NOMO-1 (cell line): ENCODE data around the gene TRIP13.
"Not testable (repeated sequence)": the region's sequence is repeated elsewhere in the genome, so short reads cannot be mapped to it uniquely, and the experiment has no call there.

Experiments used
- DNase-seq, 2 experiments: peaks; one replicate each; lab custom pipeline; 2025; ENCODE audit not compliant: unreplicated experiment in 2 of 2; lab: John Stamatoyannopoulos, UW

The TRIP13 gene

DNA sequence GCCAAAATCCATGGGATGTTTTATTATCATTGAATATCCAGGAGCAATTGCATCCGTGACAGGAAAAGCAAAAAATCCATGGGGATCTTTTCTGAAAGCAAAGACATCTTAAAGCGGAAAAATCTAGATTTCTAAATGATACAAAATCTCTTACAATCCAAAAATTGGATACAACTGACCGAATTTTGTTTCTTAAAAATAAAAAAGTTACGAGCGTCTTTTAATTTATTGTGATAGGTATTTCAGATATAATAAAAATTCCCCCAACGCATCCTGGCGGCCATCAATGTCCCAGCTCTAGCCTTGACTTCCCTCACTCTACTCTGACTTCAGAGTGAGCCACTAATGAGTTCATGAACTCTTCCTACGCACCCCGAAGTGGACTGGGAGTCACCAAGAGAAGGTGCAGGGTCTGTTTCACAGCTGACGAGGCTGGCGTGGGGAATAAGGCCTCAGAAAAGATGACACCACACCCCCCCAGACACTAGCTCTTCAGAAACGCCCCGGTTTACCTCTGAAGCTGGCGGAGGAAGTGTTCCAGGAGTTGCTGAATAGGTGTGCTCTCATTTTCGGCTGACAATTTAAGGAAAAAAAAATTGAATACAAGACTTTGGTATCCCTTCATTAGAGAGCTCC is 3.5 kb upstream of the TRIP13 start:
- DNase-seq, result no peak

DNA sequence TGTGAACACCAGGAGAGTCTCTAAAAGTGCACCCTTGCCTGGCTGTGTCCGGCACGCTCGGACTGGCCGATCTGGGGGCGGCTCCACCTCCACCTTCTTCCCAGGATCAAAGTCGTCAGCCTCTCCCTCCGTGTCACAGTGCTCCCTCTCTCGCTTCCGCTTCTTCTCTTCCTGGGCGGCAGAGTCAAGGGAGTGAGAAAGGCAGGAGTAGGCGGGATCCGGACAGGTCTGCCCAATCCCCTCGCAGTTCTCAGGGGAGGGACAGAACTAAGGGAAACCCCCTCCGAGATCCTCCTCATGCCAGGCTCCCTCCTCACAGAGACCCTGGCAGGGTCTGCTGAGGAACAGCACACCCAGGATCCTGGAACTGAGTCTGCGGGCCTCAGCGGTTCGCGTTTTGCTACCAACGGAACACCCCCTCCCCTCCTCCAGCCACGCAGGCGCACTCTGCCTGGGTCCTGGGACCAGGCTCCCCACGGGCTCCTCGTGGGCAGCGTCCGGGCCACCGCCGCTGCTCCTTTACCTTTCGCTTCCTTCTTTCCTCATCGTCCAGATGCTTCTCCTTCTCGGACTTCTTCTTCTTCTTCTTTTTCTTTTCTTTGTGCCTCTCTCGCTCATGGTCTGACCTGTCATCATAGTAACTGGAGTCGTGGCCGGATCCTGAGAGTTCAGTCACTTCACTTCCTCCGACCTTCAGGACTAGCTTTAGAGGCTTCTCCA is 1.4 kb upstream of the TRIP13 start:
- DNase-seq, result peak; percentile 48 to 73

DNA sequence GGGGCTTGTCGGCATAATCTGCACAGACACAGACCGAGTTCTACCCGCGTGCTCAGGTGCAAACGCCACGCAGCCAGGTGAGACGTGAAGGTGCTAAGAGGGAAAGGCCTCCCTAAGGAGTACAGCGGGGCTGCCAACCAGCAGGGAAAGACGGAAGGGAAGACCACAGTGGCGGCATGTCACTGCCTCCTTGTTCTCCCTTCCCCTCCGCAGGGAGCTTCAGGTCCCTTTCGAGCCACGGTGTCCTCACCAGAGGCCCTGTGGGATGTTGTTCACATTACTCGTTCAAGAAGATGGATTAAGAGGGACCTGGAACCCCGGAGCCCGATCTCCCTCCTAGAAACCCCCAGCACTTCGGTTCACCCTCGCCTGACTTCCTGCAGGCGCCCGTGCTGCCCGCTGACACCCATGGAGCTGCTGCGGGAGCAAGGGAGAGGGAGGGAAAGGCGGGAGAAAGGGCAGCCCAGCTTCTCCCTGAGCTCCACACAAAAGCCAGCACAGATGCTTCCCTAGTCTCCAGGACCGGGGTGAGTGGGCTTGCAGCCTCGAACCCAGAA is 769 bp upstream of the TRIP13 start:
- peak; percentile 48 to 50 for DNase-seq

DNA sequence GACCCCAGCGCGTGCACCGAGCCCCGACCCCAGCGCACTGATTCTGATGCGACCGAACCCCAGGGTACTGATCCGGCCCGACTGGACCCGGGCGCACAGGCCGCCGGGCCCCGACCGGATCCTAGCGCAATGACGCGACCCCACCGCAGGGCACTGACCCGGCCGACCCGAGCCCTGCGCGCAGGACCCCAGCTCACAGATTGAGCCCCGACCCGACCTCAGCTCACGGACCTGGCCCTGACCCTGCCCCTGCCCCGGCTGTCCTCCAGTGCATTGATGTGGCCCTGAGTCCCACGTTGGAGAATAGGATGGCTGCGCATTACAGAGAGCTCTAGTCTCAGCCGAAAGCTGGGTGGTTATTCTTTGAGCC is 438 bp downstream of the TRIP13 start:
- peak in 1 of 2 experiments; percentile 17 for DNase-seq

DNA sequence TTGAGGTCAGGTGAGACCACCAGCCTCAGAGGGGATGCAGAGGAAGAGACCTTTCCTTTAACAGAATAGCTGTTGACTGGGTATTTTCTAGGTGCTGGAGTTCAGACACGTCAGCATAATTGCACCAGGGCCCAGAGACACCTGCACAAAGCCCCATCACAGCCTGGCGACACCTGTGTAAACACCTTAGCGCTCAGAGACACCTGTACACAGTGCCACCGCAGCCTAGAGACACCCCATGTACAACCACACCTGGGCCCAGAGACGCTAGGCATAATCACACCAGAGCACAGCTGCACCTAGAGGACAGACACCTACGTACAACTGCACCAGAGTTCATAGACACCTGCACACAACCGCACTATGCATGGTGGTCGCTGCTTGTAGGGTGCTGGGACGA is 1.0 kb downstream of the TRIP13 start:
- no peak for DNase-seq

DNA sequence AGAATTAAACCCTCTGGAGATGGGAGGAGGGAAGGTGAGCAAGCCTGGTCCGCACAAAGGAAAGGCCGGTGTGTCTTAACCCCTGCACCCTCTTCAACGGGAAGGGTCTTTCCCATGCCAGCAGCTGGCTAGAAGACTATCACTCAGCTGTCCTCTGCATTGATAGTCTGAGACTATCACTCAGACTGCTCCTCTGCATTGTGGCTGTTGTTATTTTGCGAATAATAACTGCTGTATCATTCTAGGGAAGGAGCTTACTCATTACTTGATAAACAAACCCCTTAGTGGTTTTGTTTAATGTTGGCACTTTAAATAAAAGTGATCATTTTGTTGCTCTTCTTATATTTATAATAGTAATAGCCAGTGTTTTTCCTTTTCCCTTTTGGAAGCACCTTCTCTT is 8.1 kb downstream of the TRIP13 start:
- DNase-seq, result no peak

DNA sequence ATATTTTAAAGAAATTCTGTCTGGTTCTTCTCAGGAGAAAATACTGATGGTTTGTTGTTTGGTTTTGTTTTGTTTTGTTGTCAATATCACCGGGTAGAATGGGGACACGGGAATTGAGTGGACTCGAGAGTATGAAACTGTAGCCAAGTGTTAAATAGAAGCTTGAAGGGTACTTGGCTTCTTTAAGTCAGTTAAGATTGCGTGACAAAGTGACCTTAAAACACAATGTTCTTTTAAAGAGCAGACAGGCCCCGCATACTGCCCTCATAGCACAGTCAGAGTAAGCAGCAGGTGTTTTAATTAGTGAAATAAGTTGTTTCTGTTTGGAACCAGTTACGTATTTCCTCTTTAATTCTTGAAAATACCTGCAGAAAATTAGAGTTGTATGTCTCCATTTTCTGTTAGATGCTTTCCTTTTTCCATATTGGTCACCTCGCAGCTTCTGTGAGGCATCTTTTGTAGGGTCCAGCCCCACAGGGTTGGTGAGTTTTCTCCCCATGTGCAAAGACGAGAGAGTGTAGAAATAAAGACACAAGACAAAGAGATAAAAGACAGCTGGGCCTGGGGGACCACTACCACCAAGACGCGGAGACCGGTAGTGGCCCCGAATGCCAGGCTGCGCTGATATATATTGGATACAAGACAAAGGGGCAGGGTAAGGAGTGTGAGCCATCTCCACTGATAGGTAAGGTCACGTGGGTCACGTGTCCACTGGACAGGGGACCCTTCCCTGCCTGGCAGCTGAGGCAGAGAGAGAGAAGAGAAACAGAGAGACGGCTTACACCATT is 9.6 kb downstream of the TRIP13 start:
- no peak for DNase-seq

DNA sequence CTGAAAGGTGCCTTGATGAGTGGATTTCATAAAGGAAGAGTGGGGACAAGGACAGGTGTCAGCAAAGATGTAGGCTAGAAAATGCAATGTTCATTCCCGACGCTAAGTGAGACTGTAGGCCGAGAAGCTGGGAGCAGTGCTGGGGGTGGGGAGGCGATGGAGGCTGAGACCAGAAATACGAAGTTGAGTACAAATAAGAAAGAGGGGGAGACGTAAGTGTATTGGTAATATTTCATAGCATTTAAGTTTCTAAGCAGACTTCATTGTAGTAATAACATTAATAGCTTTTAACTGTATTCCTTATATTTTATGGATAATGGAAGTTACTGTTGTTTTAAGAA is 11.0 kb downstream of the TRIP13 start:
- no peak for DNase-seq

DNA sequence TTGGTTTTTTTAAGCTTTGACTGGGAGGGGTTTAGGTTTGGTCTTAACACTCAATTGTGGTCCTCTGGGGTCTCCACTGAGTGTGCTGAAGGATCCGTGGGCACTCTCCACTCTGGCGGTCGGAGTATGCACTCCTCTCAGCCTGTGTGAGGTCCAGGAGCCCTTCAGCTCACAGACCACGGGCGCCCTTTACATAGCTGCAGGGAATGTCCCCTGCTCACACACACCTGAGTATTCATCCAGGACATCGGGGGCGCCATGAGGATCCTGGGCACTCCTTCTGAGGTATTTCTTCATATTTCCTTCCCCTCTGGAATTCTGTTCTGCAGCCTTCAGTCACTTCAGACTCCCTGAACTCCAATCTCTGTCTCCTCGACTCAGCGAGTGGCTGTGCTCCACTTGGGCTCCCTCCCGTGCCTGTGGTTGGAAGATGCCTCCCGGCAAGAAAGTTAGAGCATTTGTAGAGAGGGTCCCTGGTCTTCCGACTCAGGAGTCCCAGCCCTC is 12.5 kb downstream of the TRIP13 start:
- no peak for DNase-seq

DNA sequence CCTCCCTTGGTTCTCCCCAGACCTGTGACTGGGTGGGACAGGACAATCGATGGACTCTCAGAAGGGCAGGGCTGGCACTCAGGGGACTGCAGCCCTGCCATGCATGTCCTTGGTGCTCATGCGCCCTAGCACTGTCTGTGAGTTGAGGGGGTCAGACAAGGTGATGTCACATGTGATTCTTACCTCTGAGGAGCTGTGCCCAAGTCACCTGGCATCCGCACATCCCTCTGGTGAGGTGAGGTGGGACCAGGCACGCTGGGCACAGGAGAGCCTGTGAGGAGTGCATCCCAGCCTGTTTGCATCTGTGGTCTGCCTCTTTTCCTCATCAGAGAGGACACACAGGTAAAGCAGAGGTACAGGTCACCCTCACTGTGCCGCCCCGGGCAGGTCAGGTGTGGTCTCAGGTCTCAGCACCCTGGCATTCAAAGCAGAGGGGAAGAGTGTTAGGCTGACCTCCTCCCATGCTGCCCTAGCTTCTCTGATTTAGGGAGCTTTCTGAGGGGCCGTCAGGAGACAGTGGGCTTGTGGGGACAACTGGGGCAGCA is 14.8 kb downstream of the TRIP13 start:
- no peak for DNase-seq

DNA sequence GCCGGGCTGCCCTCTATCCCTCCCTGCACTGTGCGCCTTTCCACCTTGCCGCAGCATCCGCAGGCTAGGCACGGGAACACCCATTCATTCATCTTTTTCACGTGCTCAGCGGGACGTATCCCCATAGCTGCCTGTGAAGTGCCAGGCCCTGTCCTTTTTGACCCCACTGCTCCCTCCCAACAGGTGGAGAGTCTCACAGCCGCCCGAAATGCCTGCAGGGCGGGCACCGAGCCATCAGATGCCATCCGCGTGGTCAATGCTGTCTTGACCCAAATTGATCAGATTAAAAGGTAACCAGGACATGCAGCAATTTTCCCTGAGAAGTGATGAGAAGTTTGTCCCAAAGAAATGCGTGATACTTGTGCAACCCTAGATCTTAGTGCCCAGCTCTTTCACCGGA is 15.5 kb downstream of the TRIP13 start:
- no peak for DNase-seq

DNA sequence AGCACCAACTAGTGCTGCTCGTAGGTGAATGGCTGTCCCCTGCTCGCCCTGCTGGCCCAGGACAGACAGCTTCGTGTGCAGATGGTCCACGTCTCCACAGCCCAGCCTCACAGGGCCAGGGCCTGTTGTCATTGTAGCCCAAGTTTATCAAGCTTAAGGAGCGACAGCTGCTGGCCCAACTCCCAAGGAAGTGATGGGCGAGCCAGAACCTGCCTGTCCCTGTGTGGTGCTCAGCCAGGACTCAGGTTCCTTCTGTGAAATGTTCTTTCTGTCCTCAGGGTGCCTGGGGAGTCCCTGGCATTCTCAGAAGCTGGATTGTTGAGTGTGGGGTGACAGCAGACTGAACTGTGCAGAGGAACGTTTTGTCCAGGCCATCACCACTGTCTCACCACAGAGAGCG is 16.4 kb downstream of the TRIP13 start:
- no peak for DNase-seq

DNA sequence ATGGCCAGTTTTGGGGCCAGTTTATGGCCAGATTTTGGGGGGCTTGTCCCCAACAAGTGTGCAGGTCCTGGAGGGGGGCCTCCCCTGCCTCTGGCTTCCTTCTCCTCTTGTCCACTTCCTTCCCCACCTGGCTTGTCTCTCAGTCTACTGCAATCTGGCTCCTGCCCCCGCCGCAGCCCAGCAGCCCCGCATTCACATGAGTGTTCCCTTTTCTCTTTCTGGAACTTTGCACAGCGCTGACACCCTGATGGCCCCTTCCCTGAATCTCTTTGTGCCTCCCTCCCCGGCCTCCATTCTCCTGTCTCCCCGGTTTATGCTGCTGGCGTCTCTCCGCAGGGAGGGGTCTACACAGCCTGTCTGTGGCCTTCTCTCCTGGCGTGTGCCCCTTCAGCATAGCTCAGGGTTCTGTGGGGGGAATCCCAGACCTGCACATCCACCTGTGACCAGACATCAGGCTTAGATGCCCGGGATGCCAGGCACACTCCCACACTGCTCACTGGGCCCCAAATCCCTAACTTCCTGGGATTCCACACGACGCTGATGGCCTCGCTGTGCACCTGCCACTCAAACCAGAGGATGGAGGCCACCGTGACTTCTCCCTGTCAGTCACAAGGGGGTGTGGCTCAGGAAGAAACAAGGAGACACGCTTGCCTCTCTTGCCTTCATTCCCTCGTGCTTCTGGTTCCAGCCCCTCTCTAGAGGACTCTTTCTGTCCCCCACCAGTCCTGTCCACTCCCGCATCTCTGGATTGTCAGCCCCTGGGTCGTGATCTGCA is 17.5 kb downstream of the TRIP13 start:
- DNase-seq, result no peak

DNA sequence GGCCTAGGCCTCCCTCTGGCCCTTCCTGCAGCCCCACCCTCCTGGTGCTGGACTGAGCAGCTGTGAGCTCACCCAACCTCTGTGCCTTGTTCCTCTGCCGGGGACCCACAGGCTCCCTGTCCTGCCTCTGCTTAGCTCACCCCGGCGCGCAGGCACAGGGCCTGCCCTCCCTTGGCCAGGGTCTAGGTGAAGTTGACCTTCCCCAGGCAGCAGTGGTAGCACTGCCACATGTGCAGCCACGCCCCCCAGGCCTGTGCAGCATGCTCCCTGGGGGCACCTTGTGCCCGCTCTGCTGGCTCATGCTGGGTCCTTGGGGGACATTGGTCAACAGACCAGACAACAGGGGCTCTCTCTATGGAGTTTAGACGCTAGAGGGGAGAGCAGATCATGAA is 18.1 kb downstream of the TRIP13 start:
- no peak for DNase-seq

DNA sequence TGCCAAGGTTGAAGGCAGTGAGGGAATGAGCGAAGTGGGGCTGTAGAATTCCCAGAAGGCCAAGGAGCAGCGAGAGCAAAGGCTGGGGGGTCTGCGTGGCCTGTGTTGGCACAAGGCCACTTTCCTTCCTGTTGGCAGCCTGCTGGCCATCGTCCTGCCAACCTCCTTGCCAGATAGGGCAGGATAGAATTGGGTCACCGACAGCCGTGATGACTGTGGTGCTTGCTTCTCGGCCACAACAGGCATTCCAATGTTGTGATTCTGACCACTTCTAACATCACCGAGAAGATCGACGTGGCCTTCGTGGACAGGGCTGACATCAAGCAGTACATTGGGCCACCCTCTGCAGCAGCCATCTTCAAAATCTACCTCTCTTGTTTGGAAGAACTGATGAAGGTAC is 18.9 kb downstream of the TRIP13 start:
- no peak for DNase-seq

DNA sequence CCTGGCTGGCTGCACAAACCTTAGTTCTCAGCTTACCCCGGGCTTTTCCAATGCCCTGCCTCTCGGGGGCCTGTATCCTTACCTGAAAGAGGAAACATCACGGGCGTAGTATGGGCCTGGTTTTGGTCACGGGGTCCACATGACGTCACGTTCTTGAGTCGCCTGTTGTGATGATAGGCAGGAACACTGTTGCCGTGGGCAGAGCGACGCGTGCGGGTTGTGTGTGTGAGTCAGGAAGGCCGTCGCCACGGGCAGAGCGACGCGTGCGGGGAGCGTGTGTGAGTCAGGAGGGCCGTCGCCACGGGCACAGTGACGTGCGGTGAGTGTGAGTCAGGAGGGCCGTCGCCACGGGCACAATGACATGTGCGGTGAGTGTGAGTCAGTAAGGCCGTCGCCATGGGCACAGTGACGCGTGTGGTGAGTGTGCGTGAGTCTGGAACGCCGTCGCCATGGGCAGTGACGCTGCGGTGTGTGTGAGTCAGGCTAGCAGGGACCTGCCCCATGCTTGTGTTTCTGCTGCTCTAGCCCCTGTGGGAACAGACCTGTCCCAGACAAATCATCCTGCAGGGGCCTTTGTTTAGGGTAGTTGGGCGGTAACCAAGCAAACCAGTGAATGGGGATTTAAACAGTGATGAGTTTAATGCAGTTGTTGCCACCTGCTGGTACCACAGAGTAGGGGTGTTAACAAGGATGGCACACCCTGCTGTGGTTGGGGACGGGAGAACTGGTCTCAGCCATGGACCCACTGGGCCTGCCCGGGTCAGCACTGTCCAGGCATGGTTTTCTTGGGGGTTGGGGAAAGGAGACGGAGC is 19.8 kb downstream of the TRIP13 start:
- DNase-seq, result no peak

DNA sequence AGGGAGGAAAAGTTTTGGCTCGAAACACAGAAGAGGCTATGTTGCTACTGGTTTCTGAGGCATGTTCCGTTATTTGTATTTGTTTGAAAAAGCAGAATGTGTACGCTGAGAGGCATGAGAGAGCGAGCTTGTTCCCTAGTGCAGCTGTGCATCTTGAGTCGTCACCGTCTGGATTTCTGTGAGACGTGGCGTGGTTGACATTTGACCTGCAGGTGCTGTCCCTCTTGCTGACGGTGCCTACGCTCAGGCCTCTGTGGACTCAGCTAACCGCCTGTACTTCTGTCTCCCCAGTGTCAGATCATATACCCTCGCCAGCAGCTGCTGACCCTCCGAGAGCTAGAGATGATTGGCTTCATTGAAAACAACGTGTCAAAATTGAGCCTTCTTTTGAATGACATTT is 21.5 kb downstream of the TRIP13 start:
- DNase-seq, result no peak

DNA sequence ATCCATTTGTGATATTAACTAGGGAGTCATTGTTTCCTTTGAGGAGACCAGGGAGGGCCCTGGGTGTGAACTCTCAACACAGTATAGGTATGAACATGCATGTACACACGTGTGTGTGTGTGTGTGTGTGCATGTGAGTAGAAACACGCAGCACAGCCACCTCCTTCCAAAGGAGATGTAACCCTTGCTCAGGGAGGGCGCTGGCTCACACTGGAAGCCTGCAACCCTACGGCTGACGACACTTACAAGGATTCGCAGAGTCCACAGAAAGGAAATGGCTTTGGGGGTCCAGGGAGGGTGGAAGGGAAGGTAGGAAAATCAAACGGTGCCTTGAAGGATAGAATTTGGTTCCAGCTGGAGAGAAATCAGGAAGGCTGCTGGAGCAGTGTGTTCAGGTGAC is 21.9 kb downstream of the TRIP13 start:
- no peak for DNase-seq

DNA sequence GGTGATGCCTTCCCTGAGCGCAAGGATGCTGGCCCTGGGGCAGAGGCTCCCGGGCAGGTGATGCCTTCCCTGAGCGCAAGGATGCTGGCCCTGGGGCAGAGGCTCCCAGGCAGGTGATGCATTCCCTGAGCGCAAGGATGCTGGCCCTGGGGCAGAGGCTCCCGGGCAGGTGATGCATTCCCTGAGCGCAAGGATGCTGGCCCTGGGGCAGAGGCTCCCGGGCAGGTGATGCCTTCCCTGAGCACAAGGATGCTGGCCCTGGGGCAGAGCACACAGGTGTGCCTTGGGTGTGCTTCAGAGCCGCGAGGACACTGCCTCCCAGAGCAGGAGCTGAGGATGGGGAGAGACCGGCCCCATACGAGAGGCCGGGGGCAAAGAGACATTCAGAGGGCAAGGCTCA is 22.7 kb downstream of the TRIP13 start:
- not testable (repeated sequence) for DNase-seq

DNA sequence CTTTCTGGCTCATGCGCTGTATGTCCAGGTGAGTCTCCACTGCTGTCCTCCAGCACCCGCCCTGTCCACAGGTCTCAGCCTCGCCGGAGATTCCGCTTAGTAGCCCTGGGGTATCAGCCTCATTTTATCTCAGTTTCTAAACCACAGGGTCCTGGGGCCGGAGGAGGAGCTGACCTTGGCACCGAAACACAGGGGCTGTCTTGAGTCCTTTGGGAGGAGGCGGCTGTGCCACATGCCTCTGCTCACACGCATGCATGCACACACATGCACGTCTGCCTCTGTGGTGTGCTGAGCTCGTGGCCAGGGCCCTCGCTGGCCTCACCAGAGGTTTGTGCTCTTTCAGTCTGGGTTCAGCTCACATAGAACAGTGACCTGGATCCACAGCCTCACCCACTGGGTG is 23.3 kb downstream of the TRIP13 start:
- no peak for DNase-seq
